B cell (primary cell): ENCODE measurements around the gene MC2R.

Experiments
- CTCF ChIP-seq: fragments of 200-600 bp; IDR thresholded peaks from one replicate; pipeline ENCODE4 v1.8.0; 2022; ENCODE audit warnings: antibody characterized with exemption, mild to moderate bottlenecking
- EZH2 ChIP-seq: IDR thresholded peaks from 2 replicates; pipeline ENCODE4 v1.6.1; 2012; ENCODE audit warnings: borderline replicate concordance, low read depth, mild to moderate bottlenecking, moderate library complexity, low read length; ENCODE audit not compliant: insufficient read depth, poor library complexity, severe bottlenecking

GRCh38 chr18:13910986-13911385 lies 4.3 kb downstream of the MC2R start:
- TF ChIP-seq CTCF (no peak), EZH2 (no peak)
